Measurements from ENCODE around the gene PTH1R. TPM values are rescaled to one million over a fixed set of nuclear protein-coding genes. Genes with fewer than 3 reads are reported as not detected.

The PTH1R gene
- 10.0 TPM for polyA plus RNA-seq (ENCODE audit: insufficient read length)

- no peak for DNase-seq
Observed at GRCh38 chr3:46877406-46878125, at the start of gene PTH1R. Gene PTH1R, plus strand, starts transcription at chr3:46877721. Its CDS starts 5,839 bp downstream, at chr3:46883560.

- DNase-seq: no peak
Observed at GRCh38 chr3:46829699-46830208, 47.8 kb upstream of the PTH1R start.

GRCh38 chr3:46830801-46831200 is 46.7 kb upstream of the PTH1R start:
- DNase-seq: no peak

- no peak for DNase-seq
Observed at GRCh38 chr3:46831316-46831715, 46.2 kb upstream of the PTH1R start.

- DNase-seq: no peak
Observed at GRCh38 chr3:46831841-46832240, 45.7 kb upstream of the PTH1R start.

- no peak for DNase-seq
Observed at GRCh38 chr3:46833346-46834300, 43.9 kb upstream of the PTH1R start.

- no peak for DNase-seq
Observed at GRCh38 chr3:46835054-46835453, 42.5 kb upstream of the PTH1R start.

GRCh38 chr3:46835491-46835890 is 42.0 kb upstream of the PTH1R start:
- DNase-seq: no peak

GRCh38 chr3:46838301-46838700 is 39.2 kb upstream of the PTH1R start:
- DNase-seq: no peak

- DNase-seq: no peak
Observed at GRCh38 chr3:46840491-46840890, 37.0 kb upstream of the PTH1R start.

GRCh38 chr3:46843508-46843907 is 34.0 kb upstream of the PTH1R start:
- DNase-seq: no peak

GRCh38 chr3:46844397-46844796 is 33.1 kb upstream of the PTH1R start:
- DNase-seq: no peak

GRCh38 chr3:46844881-46845312 is 32.6 kb upstream of the PTH1R start:
- no peak for DNase-seq

- peak; percentile 76 for DNase-seq
Observed at GRCh38 chr3:46845397-46845859, 32.1 kb upstream of the PTH1R start.

- DNase-seq: peak; percentile 88
Observed at GRCh38 chr3:46845860-46846623, 31.5 kb upstream of the PTH1R start.

GRCh38 chr3:46846624-46847542 is 30.6 kb upstream of the PTH1R start:
- DNase-seq: no peak

GRCh38 chr3:46847744-46848143 is 29.8 kb upstream of the PTH1R start:
- DNase-seq: no peak

GRCh38 chr3:46848271-46849044 is 29.1 kb upstream of the PTH1R start:
- DNase-seq: no peak

GRCh38 chr3:46849045-46849631 is 28.4 kb upstream of the PTH1R start:
- no peak for DNase-seq
